Eye (tissue), 1 donor: ENCODE measurements around the gene MRPL55.
"Not testable (repeated sequence)": the region's sequence is repeated elsewhere in the genome, so short reads cannot be mapped to it uniquely, and the experiment has no call there.

Source experiments
- DNase-seq: peaks from one replicate; pipeline ENCODE4 v3.0.0-alpha.2; 2015

Gene MRPL55

GRCh38 chr1:228120351-228120750 lies 11.3 kb upstream of the MRPL55 start:
- no peak for DNase-seq

GRCh38 chr1:228118040-228118439 lies 8.9 kb upstream of the MRPL55 start:
- no peak for DNase-seq

GRCh38 chr1:228117335-228117734 lies 8.2 kb upstream of the MRPL55 start:
- no peak for DNase-seq

GRCh38 chr1:228114827-228115226 lies 5.7 kb upstream of the MRPL55 start:
- DNase-seq: no peak

GRCh38 chr1:228112617-228113016 lies 3.5 kb upstream of the MRPL55 start:
- DNase-seq: no peak

GRCh38 chr1:228112167-228112566 lies 3.1 kb upstream of the MRPL55 start:
- no peak for DNase-seq

GRCh38 chr1:228111315-228111714 lies 2.2 kb upstream of the MRPL55 start:
- DNase-seq: not testable (repeated sequence)

- no peak for DNase-seq
Observed at GRCh38 chr1:228110556-228110955, 1.5 kb upstream of the MRPL55 start.

GRCh38 chr1:228109962-228110488 lies 926 bp upstream of the MRPL55 start:
- DNase-seq: no peak

GRCh38 chr1:228108742-228109072 lies 392 bp downstream of the MRPL55 start:
- DNase-seq: no peak

- no peak for DNase-seq
Observed at GRCh38 chr1:228108055-228108690, 926 bp downstream of the MRPL55 start.

GRCh38 chr1:228107636-228108035 lies 1.5 kb downstream of the MRPL55 start:
- no peak for DNase-seq

- no peak for DNase-seq
Observed at GRCh38 chr1:228106800-228107054, 2.4 kb downstream of the MRPL55 start.

GRCh38 chr1:228105996-228106799 lies 2.9 kb downstream of the MRPL55 start:
- DNase-seq: no peak

GRCh38 chr1:228105270-228105995 lies 3.7 kb downstream of the MRPL55 start:
- DNase-seq: no peak

- DNase-seq: no peak
Observed at GRCh38 chr1:228104526-228105269, 4.4 kb downstream of the MRPL55 start.

- peak; percentile 98 for DNase-seq
Observed at GRCh38 chr1:228102791-228103620, 6.1 kb downstream of the MRPL55 start, which contains the start of gene C1orf35. TSS of gene C1orf35 (minus strand) at chr1:228103325. CDS start at chr1:228103227, 98 bp downstream.

GRCh38 chr1:228101994-228102790 lies 6.9 kb downstream of the MRPL55 start:
- DNase-seq: peak; percentile 58

GRCh38 chr1:228101614-228101993 lies 7.5 kb downstream of the MRPL55 start:
- DNase-seq: no peak

GRCh38 chr1:228100822-228101613 lies 8.1 kb downstream of the MRPL55 start:
- DNase-seq: no peak
